Measurements from ENCODE around the gene BPIFA2.

The BPIFA2 gene

DNA sequence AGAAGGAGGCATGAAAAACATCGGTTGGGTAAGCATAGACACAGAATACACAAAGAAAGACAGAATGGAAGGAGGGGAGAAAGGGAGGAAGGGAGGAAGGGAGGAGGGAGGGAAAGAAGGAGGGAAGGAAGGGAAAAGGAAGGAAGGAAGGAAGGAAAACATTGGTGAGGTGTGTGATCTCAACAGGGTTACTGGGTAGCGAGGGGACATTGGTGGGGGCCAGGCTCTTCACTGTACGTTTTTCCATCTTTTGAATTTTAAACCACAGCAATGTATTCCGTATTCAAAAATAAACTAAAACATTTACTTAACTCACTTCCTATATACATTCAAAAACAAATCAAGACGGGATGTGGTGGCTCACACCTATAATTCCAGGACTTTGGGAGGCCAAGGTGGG, 20.7 kb upstream of the BPIFA2 start:
- TF ChIP-seq CTCF (IDR thresholded peaks at IDR 0.05) = no peak

DNA sequence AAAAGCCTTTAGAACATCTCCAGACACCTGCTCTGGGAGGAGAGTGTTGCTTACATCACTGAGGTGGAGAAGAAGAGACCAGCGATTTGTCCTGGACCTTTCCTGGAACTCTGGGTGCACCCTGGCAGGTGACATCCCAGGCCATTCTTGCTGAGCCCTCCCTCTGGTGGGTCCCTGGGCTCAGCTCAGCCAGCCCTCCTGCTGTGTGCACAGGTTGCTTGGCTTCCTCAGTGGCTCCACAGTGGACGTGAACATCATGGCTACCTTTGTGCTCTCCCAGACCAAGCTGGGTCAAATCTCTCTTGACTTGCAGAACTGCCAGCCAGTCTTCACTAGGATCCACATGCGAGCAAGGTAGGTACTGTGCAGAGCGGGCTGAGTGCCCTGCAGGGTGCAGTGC, 19.9 kb upstream of the BPIFA2 start:
- no peak for TF ChIP-seq CTCF (IDR thresholded peaks at IDR 0.05)

DNA sequence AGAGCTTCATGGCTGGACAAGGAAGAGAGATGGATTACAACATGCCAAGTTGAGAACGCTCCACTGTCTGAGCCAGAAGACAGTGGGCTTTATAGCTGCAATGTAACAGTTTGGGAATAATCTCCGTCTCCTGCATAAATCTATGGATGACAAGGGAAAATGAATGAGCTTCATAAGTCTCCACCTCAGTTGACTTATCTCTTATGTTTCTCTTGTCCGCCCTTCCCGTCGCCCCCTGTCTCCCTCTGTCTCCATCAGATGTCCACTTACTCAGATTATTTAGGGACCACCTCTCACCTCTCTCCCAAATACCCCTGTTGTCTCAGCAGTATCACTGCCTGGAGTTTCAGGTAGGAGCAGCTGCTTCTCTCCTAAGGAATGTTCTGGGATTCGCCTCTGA, 13.7 kb upstream of the BPIFA2 start:
- no peak for TF ChIP-seq CTCF (IDR thresholded peaks at IDR 0.05)

- no peak for TF ChIP-seq CTCF (IDR thresholded peaks at IDR 0.05)
Measured at GRCh38 chr20:33158637-33159385, 9.1 kb upstream of the BPIFA2 start.

DNA sequence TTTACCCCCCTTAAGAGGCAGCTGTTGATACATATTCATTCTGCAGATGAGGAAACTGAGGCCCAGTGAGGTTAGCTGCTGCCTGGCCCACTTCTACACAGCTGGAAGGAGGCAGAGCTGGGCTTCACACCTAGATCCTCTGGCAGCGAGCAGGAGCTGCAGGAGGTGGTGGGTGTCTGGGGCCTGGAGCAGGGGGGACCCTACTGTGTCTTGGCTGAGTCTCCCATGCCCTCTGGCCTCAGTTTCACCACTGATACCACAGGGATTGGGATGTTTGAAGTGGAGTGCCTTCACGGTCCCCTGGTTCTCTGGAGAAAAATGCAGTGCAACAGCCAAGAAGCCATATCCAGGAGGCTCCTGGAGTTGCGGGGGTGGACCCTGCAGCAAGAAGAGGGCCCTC, 8.2 kb upstream of the BPIFA2 start:
- no peak for TF ChIP-seq CTCF (IDR thresholded peaks at IDR 0.05)

GRCh38 chr20:33160681-33161080, 7.3 kb upstream of the BPIFA2 start:
- TF ChIP-seq CTCF (IDR thresholded peaks at IDR 0.05) = no peak

GRCh38 chr20:33162313-33162712, 5.6 kb upstream of the BPIFA2 start:
- no peak for TF ChIP-seq CTCF (IDR thresholded peaks at IDR 0.05)

DNA sequence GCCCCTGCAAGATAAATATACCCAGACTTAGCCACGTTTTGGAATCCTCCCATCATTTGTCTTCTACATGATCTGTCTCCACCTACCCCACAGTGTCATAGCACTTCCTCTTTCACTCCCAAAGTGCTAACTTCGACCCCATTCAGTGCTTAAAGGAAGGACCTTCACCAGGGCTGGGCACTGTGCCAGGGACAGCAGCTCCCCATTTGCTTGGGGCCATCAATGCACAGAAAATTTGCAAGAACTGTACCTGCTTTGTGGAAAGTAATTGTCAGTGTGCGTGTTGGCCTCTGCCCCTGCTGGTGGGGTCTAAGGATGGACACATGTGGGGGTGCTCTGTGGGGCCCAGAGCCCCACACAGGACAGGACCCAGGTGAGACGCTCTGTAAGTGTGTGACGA, 5.2 kb upstream of the BPIFA2 start:
- TF ChIP-seq CTCF (IDR thresholded peaks at IDR 0.05) = no peak

All from LNCAP (cell line).